Astrocyte (in vitro differentiated cells and primary cell): ENCODE data around the gene PELI2. TPM values are rescaled to one million over a fixed set of nuclear protein-coding genes. Genes with fewer than 3 reads are reported as not detected.

Experiments
- DNase-seq: peaks from one replicate; pipeline ENCODE4 v3.0.0-alpha.2; 2010; ENCODE audit warnings: low read depth
- FAIRE-seq: peaks from 2 replicates; lab custom pipeline; 2011; peaks lifted over from hg19 to GRCh38; lab: Jason Lieb, UNC
- H2AFZ ChIP-seq: 2 replicates; pipeline ENCODE4 v1.6.0; 2012; ENCODE audit warnings: low read depth, low read length, inconsistent platforms
- H3K27ac ChIP-seq: 2 replicates; pipeline ENCODE4 v1.5.1; 2011; ENCODE audit warnings: low read depth, low read length, inconsistent platforms
- H3K27me3 ChIP-seq: 2 replicates; pipeline ENCODE4 v1.6.0; 2011; ENCODE audit warnings: low read length, inconsistent platforms; ENCODE audit not compliant: insufficient read depth
- H3K36me3 ChIP-seq: 2 replicates; pipeline ENCODE4 v1.5.1; 2011; ENCODE audit warnings: low read length, inconsistent platforms; ENCODE audit not compliant: insufficient read depth
- H3K4me1 ChIP-seq: 2 replicates; pipeline ENCODE4 v1.5.1; 2011; ENCODE audit warnings: low read length, inconsistent platforms; ENCODE audit not compliant: insufficient read depth
- H3K4me2 ChIP-seq: 2 replicates; pipeline ENCODE4 v1.6.0; 2012; ENCODE audit warnings: low read length, inconsistent platforms
- H3K4me3 ChIP-seq: 2 replicates; pipeline ENCODE4 v1.5.1; 2011; ENCODE audit warnings: low read depth, mild to moderate bottlenecking, low read length, inconsistent platforms; ENCODE audit not compliant: insufficient read depth
- H3K79me2 ChIP-seq: 2 replicates; pipeline ENCODE4 v1.6.0; 2012; ENCODE audit warnings: mild to moderate bottlenecking, low read length, inconsistent platforms; ENCODE audit not compliant: insufficient read depth
- H3K9ac ChIP-seq: 2 replicates; pipeline ENCODE4 v1.6.0; 2012; ENCODE audit warnings: mild to moderate bottlenecking, low read length, inconsistent platforms
- H3K9me3 ChIP-seq: 2 replicates; pipeline ENCODE4 v1.5.1; 2012; ENCODE audit warnings: low read depth, mild to moderate bottlenecking, low read length, inconsistent platforms; ENCODE audit not compliant: insufficient read depth
- H4K20me1 ChIP-seq: 2 replicates; pipeline ENCODE4 v1.6.0; 2012; ENCODE audit warnings: low read length, inconsistent platforms; ENCODE audit not compliant: insufficient read depth
- H3K27ac Mint-ChIP-seq: one replicate; pipeline ENCODE4 v1.8.0; 2021; ENCODE audit warnings: mild to moderate bottlenecking, mixed read lengths; ENCODE audit not compliant: unreplicated experiment
- H3K27me3 Mint-ChIP-seq: one replicate; pipeline ENCODE4 v1.8.0; 2021; ENCODE audit warnings: low read depth, mixed read lengths; ENCODE audit not compliant: unreplicated experiment
- H3K36me3 Mint-ChIP-seq: one replicate; pipeline ENCODE4 v1.8.0; 2021; ENCODE audit warnings: low read depth, mixed read lengths; ENCODE audit not compliant: unreplicated experiment
- H3K4me1 Mint-ChIP-seq: one replicate; pipeline ENCODE4 v1.8.0; 2021; ENCODE audit warnings: low read depth, mixed read lengths; ENCODE audit not compliant: unreplicated experiment
- H3K4me3 Mint-ChIP-seq: one replicate; pipeline ENCODE4 v1.8.0; 2021; ENCODE audit warnings: mild to moderate bottlenecking, moderate library complexity, mixed read lengths; ENCODE audit not compliant: unreplicated experiment
- H3K9me3 Mint-ChIP-seq: one replicate; pipeline ENCODE4 v1.8.0; 2021; ENCODE audit warnings: mild to moderate bottlenecking, mixed read lengths; ENCODE audit not compliant: unreplicated experiment
- EZH2 ChIP-seq: IDR thresholded peaks from 2 replicates; pipeline ENCODE4 v1.6.1; 2012; ENCODE audit warnings: mild to moderate bottlenecking, low read length, inconsistent platforms; ENCODE audit not compliant: insufficient read depth
- total RNA-seq: library from RNA; stranded (reverse); gene quantifications from 2 replicates; pipeline ENCODE4 v1.2.1, GENCODE V29; 2021
- TF ChIP-seq, protein P1 (sequence below): IDR thresholded peaks from 2 replicates; pipeline ENCODE4 v1.5.1; 2011; ENCODE audit warnings: low read depth, mild to moderate bottlenecking, inconsistent platforms, low read length, moderate library complexity; ENCODE audit not compliant: insufficient read depth

The PELI2 gene
- total RNA-seq, 1 donor from 2014 or later, result 5.3 TPM

DNA sequence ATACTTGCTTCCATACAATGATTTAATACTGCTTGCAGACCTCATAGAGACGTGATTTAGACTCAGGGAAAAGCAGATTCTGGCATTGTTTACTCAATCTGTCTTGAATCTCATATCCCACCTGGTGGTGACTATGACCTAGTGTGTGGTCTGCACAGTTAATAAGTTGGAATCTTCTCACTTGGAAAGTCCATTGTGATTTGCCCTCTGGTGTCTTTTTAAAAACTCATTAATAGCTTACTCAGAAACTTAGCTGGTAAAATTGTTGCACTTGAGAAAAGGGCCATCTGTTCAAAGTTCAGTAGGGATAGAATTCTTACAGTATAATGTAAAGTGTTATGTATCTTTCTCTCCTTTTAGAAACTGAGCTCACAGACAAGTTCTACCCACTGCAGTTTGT is 106.0 kb downstream of the PELI2 start:
- H3K36me3 Mint-ChIP-seq, result no peaks in the 10 kb centered on the region
- TF ChIP-seq, protein P1, sequence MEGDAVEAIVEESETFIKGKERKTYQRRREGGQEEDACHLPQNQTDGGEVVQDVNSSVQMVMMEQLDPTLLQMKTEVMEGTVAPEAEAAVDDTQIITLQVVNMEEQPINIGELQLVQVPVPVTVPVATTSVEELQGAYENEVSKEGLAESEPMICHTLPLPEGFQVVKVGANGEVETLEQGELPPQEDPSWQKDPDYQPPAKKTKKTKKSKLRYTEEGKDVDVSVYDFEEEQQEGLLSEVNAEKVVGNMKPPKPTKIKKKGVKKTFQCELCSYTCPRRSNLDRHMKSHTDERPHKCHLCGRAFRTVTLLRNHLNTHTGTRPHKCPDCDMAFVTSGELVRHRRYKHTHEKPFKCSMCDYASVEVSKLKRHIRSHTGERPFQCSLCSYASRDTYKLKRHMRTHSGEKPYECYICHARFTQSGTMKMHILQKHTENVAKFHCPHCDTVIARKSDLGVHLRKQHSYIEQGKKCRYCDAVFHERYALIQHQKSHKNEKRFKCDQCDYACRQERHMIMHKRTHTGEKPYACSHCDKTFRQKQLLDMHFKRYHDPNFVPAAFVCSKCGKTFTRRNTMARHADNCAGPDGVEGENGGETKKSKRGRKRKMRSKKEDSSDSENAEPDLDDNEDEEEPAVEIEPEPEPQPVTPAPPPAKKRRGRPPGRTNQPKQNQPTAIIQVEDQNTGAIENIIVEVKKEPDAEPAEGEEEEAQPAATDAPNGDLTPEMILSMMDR, result no peak
- TF ChIP-seq EZH2, result no peak
- no peaks in the 10 kb centered on the region for H3K4me1 ChIP-seq
- H3K9me3 Mint-ChIP-seq, result no peaks in the 10 kb centered on the region
- H3K4me3 Mint-ChIP-seq, result no peak overlapping the region
- H2AFZ ChIP-seq, result no peak overlapping the region
- peaks cover 7% of the 10 kb centered on the region for H3K4me1 Mint-ChIP-seq
- H3K4me2 ChIP-seq, result no peak overlapping the region
- no peak overlapping the region for H3K4me3 ChIP-seq
- no peaks in the 10 kb centered on the region for H3K36me3 ChIP-seq
- no peaks in the 10 kb centered on the region for H3K9me3 ChIP-seq
- no peak overlapping the region for H3K9ac ChIP-seq
- no peaks in the 10 kb centered on the region for H3K27me3 Mint-ChIP-seq
- DNase-seq (no peak), FAIRE-seq (no peak)
- H3K79me2 ChIP-seq, result no peaks in the 10 kb centered on the region
- no peak overlapping the region for H3K27ac ChIP-seq
- no peaks in the 10 kb centered on the region for H3K27me3 ChIP-seq
- no peak overlapping the region for H3K27ac Mint-ChIP-seq
- no peaks in the 10 kb centered on the region for H4K20me1 ChIP-seq

DNA sequence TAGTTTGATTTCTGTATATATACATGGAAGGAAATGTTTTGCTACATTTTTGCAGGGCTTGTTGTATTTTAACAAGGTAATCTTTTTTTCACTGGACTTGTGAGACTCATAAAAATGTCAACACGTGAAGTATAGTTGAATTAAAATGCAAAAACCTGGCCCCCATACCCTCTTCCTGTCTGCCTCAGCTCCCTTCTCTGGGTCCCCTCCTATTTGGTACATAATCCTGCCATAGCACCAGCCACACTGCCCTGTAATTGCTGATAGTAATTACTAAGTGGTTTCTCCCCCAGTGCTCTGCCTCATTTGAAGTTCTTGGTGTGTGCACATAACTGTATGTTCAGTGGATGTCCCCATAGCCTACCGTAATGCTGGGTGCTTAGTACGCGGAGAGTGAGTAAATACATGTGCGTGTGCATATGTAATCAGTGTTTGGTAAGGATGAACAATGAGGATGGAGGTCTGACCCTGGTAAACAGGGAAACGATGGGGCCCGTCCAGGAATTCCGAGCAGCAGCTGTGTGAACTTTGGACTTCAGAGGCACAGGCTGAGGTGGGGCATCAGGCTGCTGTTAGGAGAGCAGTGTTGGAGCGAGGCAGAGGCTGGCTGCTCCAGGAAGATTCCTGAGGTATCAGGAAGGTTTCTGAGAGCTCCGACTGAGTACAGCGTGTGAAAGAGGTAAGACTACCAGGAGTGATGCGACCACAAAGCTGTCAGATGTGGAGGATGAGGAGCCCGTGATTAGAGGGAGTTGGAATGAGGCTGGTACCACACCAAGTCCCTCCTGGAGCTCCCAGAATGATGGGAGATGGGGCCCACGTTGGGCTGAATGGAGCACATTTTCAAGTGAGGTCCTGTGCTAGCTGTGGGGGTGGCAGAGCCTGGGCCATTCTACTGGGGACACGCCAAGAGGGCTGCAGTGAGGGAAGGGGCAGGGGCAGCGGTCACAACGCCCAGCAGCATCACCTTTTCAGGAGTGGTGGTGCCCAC is 106.8 kb downstream of the PELI2 start:
- no peak for FAIRE-seq
- Histone ChIP-seq H3K4me3 (no peak overlapping the region), H3K9ac (no peak overlapping the region), H2AFZ (no peak overlapping the region), H3K9me3 (no peaks in the 10 kb centered on the region), H3K4me1 (no peaks in the 10 kb centered on the region), H3K4me2 (no peak overlapping the region), H3K36me3 (no peaks in the 10 kb centered on the region), H3K79me2 (no peaks in the 10 kb centered on the region), H3K27ac (no peak overlapping the region), H3K27me3 (no peaks in the 10 kb centered on the region), H4K20me1 (no peaks in the 10 kb centered on the region)
- Mint-ChIP-seq H3K9me3 (no peaks in the 10 kb centered on the region), H3K27ac (no peak overlapping the region), H3K4me3 (no peak overlapping the region), H3K36me3 (peaks cover 2% of the 10 kb centered on the region), H3K27me3 (no peaks in the 10 kb centered on the region), H3K4me1 (peaks cover 7% of the 10 kb centered on the region)
- TF ChIP-seq, protein P1, result no peak
- no peak for TF ChIP-seq EZH2
- no peak for DNase-seq

DNA sequence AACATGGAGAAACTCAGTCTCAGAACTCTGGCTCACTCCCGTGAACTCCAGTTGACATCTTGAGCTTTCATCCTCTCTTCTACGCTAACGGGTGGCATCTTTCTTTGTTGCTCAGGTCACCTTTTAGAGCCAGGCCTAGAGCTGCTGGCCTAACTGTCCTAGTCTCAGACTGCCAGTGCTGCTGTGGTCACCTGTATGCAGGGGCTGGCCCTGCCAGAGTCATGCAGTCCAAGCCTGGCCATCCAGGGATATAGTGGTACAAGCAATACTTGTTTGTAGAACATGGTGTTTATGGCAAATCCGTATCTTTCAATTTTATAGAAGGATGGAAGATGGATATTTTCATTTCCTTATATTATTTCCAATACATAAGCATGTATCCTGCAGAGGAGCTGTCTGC is 117.2 kb downstream of the PELI2 start:
- no peak overlapping the region for H3K4me2 ChIP-seq
- Mint-ChIP-seq H3K4me3 (no peak overlapping the region), H3K9me3 (no peaks in the 10 kb centered on the region), H3K36me3 (no peaks in the 10 kb centered on the region), H3K4me1 (no peaks in the 10 kb centered on the region), H3K27me3 (no peaks in the 10 kb centered on the region), H3K27ac (no peak overlapping the region)
- no peaks in the 10 kb centered on the region for H3K27me3 ChIP-seq
- no peak overlapping the region for H3K27ac ChIP-seq
- no peak overlapping the region for H3K9ac ChIP-seq
- H2AFZ ChIP-seq, result no peak overlapping the region
- H3K4me3 ChIP-seq, result no peak overlapping the region
- H3K36me3 ChIP-seq, result no peaks in the 10 kb centered on the region
- DNase-seq (no peak), FAIRE-seq (no peak)
- TF ChIP-seq EZH2, result no peak
- TF ChIP-seq, protein P1, result no peak
- no peaks in the 10 kb centered on the region for H3K79me2 ChIP-seq
- no peaks in the 10 kb centered on the region for H3K9me3 ChIP-seq
- no peaks in the 10 kb centered on the region for H3K4me1 ChIP-seq
- no peaks in the 10 kb centered on the region for H4K20me1 ChIP-seq
